SK-N-MC (cell line): ENCODE data around the gene HRC.
"Not testable (repeated sequence)": the region's sequence is repeated elsewhere in the genome, so short reads cannot be mapped to it uniquely, and the experiment has no call there.

Experiments used
- DNase-seq: peaks from one replicate; pipeline ENCODE4 v3.0.0-alpha.2; 2011; ENCODE audit warnings: low read depth, low spot score
- H3K27ac ChIP-seq: fragments of 200-600 bp; sonication (generic); 2 replicates; pipeline ENCODE4 v1.5.1; 2016; ENCODE audit warnings: mixed run types
- H3K36me3 ChIP-seq: fragments of 200-600 bp; sonication (generic); 2 replicates; pipeline ENCODE4 v1.6.1; 2017; ENCODE audit warnings: antibody characterized with exemption, low read length, mixed read lengths; ENCODE audit not compliant: insufficient read depth
- H3K4me3 ChIP-seq: fragments of 200-600 bp; sonication (generic); 2 replicates; pipeline ENCODE4 v1.5.1; 2016
- H3K9ac ChIP-seq: fragments of 200-600 bp; sonication (generic); 2 replicates; pipeline ENCODE4 v1.8.0; 2017; ENCODE audit warnings: mixed run types, mixed read lengths; ENCODE audit not compliant: insufficient read length
- H3K9me3 ChIP-seq: fragments of 200-600 bp; sonication (generic); 2 replicates; pipeline ENCODE4 v1.6.1; 2017; ENCODE audit warnings: low read depth, mild to moderate bottlenecking, antibody characterized with exemption, low read length, moderate library complexity, mixed read lengths
- EZH2 ChIP-seq: fragments of 200-600 bp; sonication (generic); IDR thresholded peaks from one replicate; pipeline ENCODE4 v1.6.1; 2017; ENCODE audit warnings: antibody characterized with exemption
- FOXP2 ChIP-seq: optimal IDR thresholded peaks from 2 replicates; pipeline ENCODE3; 2011; ENCODE audit warnings: mild to moderate bottlenecking, moderate library complexity; ENCODE audit not compliant: insufficient read depth; ENCODE audit errors: extremely low read length, control extremely low read depth
- POLR2AphosphoS5 ChIP-seq: IDR thresholded peaks from 2 replicates; pipeline ENCODE4 v1.6.1; 2012; ENCODE audit warnings: mild to moderate bottlenecking, low read depth, low read length, borderline replicate concordance

The HRC gene

GRCh38 chr19:49148044-49148682 lies 7.0 kb downstream of the HRC start:
- peak overlapping the region; percentile 19; the same call in 1 of the 2 replicates for H3K27ac ChIP-seq

GRCh38 chr19:49146408-49146770 lies 8.8 kb downstream of the HRC start:
- peaks cover 15% of the 10 kb centered on the region for H3K36me3 ChIP-seq
- H3K27ac ChIP-seq, H3K9me3 ChIP-seq, DNase-seq, H3K4me3 ChIP-seq, H3K9ac ChIP-seq: not testable (repeated sequence)

More at GRCh38 chr19:49148044-49148682, 7.0 kb downstream of the HRC start:
- Histone ChIP-seq H3K4me3 (no peak overlapping the region; the same call in 1 of the 2 replicates), H3K9ac (no peak overlapping the region), H3K9me3 (no peaks in the 10 kb centered on the region), H3K36me3 (peaks cover 8% of the 10 kb centered on the region)
- no peak for DNase-seq
- TF ChIP-seq EZH2 (no peak), POLR2AphosphoS5 (no peak), FOXP2 (no peak)

- no peaks in the 10 kb centered on the region for H3K9me3 ChIP-seq
- DNase-seq: no peak
- no peak overlapping the region for H3K27ac ChIP-seq
- peaks cover 18% of the 10 kb centered on the region for H3K36me3 ChIP-seq
- no peak overlapping the region for H3K9ac ChIP-seq
- TF ChIP-seq EZH2: no peak
- TF ChIP-seq FOXP2: no peak
- no peak for TF ChIP-seq POLR2AphosphoS5
- no peak overlapping the region for H3K4me3 ChIP-seq
Measured at GRCh38 chr19:49145573-49146407, 9.4 kb downstream of the HRC start.

GRCh38 chr19:49142866-49143335 lies 12.3 kb downstream of the HRC start:
- Histone ChIP-seq H3K9me3 (no peaks in the 10 kb centered on the region), H3K9ac (no peak overlapping the region), H3K36me3 (peaks cover 25% of the 10 kb centered on the region), H3K4me3 (no peak overlapping the region), H3K27ac (no peak overlapping the region)
- no peak for DNase-seq
- TF ChIP-seq POLR2AphosphoS5: no peak
- no peak for TF ChIP-seq FOXP2
- no peak for TF ChIP-seq EZH2

GRCh38 chr19:49141352-49141751 lies 13.8 kb downstream of the HRC start:
- no peak overlapping the region for H3K27ac ChIP-seq
- no peak overlapping the region for H3K4me3 ChIP-seq
- no peak for DNase-seq
- H3K36me3 ChIP-seq: peaks cover 33% of the 10 kb centered on the region
- H3K9ac ChIP-seq: no peak overlapping the region
- no peaks in the 10 kb centered on the region for H3K9me3 ChIP-seq
- no peak for TF ChIP-seq POLR2AphosphoS5
- no peak for TF ChIP-seq FOXP2
- no peak for TF ChIP-seq EZH2

GRCh38 chr19:49140951-49141350 lies 14.2 kb downstream of the HRC start:
- TF ChIP-seq POLR2AphosphoS5 (no peak), EZH2 (no peak), FOXP2 (no peak)
- DNase-seq: no peak
- Histone ChIP-seq H3K9me3 (no peaks in the 10 kb centered on the region), H3K4me3 (no peak overlapping the region), H3K36me3 (peaks cover 37% of the 10 kb centered on the region), H3K27ac (no peak overlapping the region), H3K9ac (no peak overlapping the region)

GRCh38 chr19:49136771-49137171 lies 18.4 kb downstream of the HRC start:
- Histone ChIP-seq H3K4me3 (no peak overlapping the region), H3K9ac (no peak overlapping the region), H3K9me3 (no peaks in the 10 kb centered on the region), H3K36me3 (peaks cover 59% of the 10 kb centered on the region), H3K27ac (no peak overlapping the region)
- TF ChIP-seq FOXP2: no peak
- TF ChIP-seq POLR2AphosphoS5: no peak
- TF ChIP-seq EZH2: no peak
- no peak for DNase-seq

GRCh38 chr19:49135686-49136085 lies 19.5 kb downstream of the HRC start:
- no peak overlapping the region for H3K9ac ChIP-seq
- no peak for TF ChIP-seq FOXP2
- TF ChIP-seq EZH2: no peak
- no peak for TF ChIP-seq POLR2AphosphoS5
- H3K9me3 ChIP-seq: no peaks in the 10 kb centered on the region
- DNase-seq: no peak
- no peak overlapping the region for H3K4me3 ChIP-seq
- H3K36me3 ChIP-seq: peaks cover 62% of the 10 kb centered on the region
- H3K27ac ChIP-seq: peak overlapping the region; percentile 68; the same call in 1 of the 2 replicates
